K562 treated with DMSO at 1 percent for 24 hours (cell line): ENCODE measurements around the gene SFMBT2. TPM values are rescaled to one million over a fixed set of nuclear protein-coding genes. Genes with fewer than 3 reads are reported as not detected.

Experiments
- total RNA-seq: library from RNA; unstranded; fragments of 300-600 nt; gene quantifications from 2 replicates; pipeline ENCODE4 v1.2.3, GENCODE V29; 2022; ENCODE audit warnings: low read depth; ENCODE audit not compliant: insufficient read depth

The SFMBT2 gene
- 2.9 and 3.4 TPM in 2 replicates for total RNA-seq

GRCh38 chr10:7410862-7411670 is at the start of gene SFMBT2:
Gene SFMBT2 (minus strand): TSS chr10:7411034. CDS start chr10:7381898, 29,136 bp downstream.

